GM12891 (cell line): ENCODE measurements around the gene HLCS.
"Not testable (repeated sequence)": the region's sequence is repeated elsewhere in the genome, so short reads cannot be mapped to it uniquely, and the experiment has no call there.

Source experiments
- DNase-seq: peaks from one replicate; pipeline ENCODE4 v3.0.0; 2011; ENCODE audit warnings: low spot score; ENCODE audit not compliant: insufficient read length
- FAIRE-seq: peaks from 2 replicates; lab custom pipeline; 2011; peaks lifted over from hg19 to GRCh38; lab: Jason Lieb, UNC
- PAX5 ChIP-seq: IDR thresholded peaks from 2 replicates; pipeline ENCODE4 v1.6.1; 2011; ENCODE audit warnings: low read length, moderate library complexity, mild to moderate bottlenecking; ENCODE audit not compliant: insufficient read depth, severe bottlenecking
- POLR2A ChIP-seq: IDR thresholded peaks from 2 replicates; pipeline ENCODE4 v1.6.1; 2011; ENCODE audit warnings: low read depth, low read length, control low read depth
- POLR2AphosphoS5 ChIP-seq: IDR thresholded peaks from 2 replicates; pipeline ENCODE4 v1.6.1; 2011; ENCODE audit warnings: low read depth, low read length, control low read depth
- POU2F2 ChIP-seq: IDR thresholded peaks from 2 replicates; pipeline ENCODE4 v1.6.1; 2011; ENCODE audit warnings: low read depth, mild to moderate bottlenecking, control low read depth, low read length, moderate library complexity
- SPI1 ChIP-seq: IDR thresholded peaks from 2 replicates; pipeline ENCODE4 v1.6.1; 2011; ENCODE audit warnings: low read depth, low read length, control low read depth
- TAF1 ChIP-seq: IDR thresholded peaks from 2 replicates; pipeline ENCODE4 v1.6.1; 2011; ENCODE audit warnings: low read depth, low read length, control low read depth

Gene HLCS

GRCh38 chr21:36820176-36821031 lies 146.1 kb downstream of the HLCS start:
- no peak for FAIRE-seq
- no peak for DNase-seq

GRCh38 chr21:36817732-36818450 lies 148.6 kb downstream of the HLCS start:
- no peak for DNase-seq
- TF ChIP-seq SPI1 (no peak), PAX5 (no peak), POU2F2 (no peak), POLR2A (no peak), POLR2AphosphoS5 (no peak), TAF1 (no peak)
- no peak for FAIRE-seq

More at GRCh38 chr21:36820176-36821031, 146.1 kb downstream of the HLCS start:
- no peak for TF ChIP-seq POLR2AphosphoS5
- no peak for TF ChIP-seq TAF1
- no peak for TF ChIP-seq POU2F2

- TF ChIP-seq POLR2AphosphoS5 = no peak
- TF ChIP-seq PAX5 = no peak
- TF ChIP-seq POLR2A = no peak
- no peak for TF ChIP-seq SPI1
- no peak for TF ChIP-seq POU2F2
- no peak for TF ChIP-seq TAF1
- no peak for FAIRE-seq
- DNase-seq = no peak
Measured at GRCh38 chr21:36816561-36817130, 149.8 kb downstream of the HLCS start.

GRCh38 chr21:36816026-36816425 lies 150.4 kb downstream of the HLCS start:
- DNase-seq, FAIRE-seq: not testable (repeated sequence)

GRCh38 chr21:36815284-36815683 lies 151.2 kb downstream of the HLCS start:
- TF ChIP-seq POLR2AphosphoS5 = no peak
- TF ChIP-seq TAF1 = no peak
- no peak for TF ChIP-seq POLR2A
- no peak for TF ChIP-seq POU2F2
- no peak for DNase-seq
- no peak for FAIRE-seq

GRCh38 chr21:36813052-36813451 lies 153.4 kb downstream of the HLCS start:
- FAIRE-seq = no peak
- TF ChIP-seq SPI1 (no peak), POLR2AphosphoS5 (no peak), POU2F2 (no peak), POLR2A (no peak), TAF1 (no peak), PAX5 (no peak)
- DNase-seq = no peak

- DNase-seq (no peak), FAIRE-seq (no peak)
- TF ChIP-seq POLR2AphosphoS5 (no peak), TAF1 (no peak), POU2F2 (no peak), POLR2A (no peak), SPI1 (no peak), PAX5 (no peak)
Measured at GRCh38 chr21:36811762-36812161, 154.7 kb downstream of the HLCS start.

GRCh38 chr21:36810443-36810842 lies 156.0 kb downstream of the HLCS start:
- TF ChIP-seq POLR2AphosphoS5 = no peak
- TF ChIP-seq SPI1 = no peak
- TF ChIP-seq PAX5 = no peak
- TF ChIP-seq TAF1 = no peak
- TF ChIP-seq POU2F2 = no peak
- no peak for TF ChIP-seq POLR2A
- FAIRE-seq (no peak), DNase-seq (no peak)

GRCh38 chr21:36807422-36807928 lies 159.0 kb downstream of the HLCS start:
- no peak for TF ChIP-seq POU2F2
- TF ChIP-seq SPI1 = no peak
- no peak for TF ChIP-seq TAF1
- TF ChIP-seq POLR2A = no peak
- no peak for TF ChIP-seq POLR2AphosphoS5
- TF ChIP-seq PAX5 = no peak
- no peak for DNase-seq
- no peak for FAIRE-seq

- TF ChIP-seq SPI1 = no peak
- TF ChIP-seq POLR2AphosphoS5 = no peak
- TF ChIP-seq POU2F2 = no peak
- no peak for TF ChIP-seq PAX5
- no peak for TF ChIP-seq POLR2A
- no peak for TF ChIP-seq TAF1
- no peak for FAIRE-seq
- no peak for DNase-seq
Measured at GRCh38 chr21:36806103-36806502, 160.4 kb downstream of the HLCS start.
